Choroid plexus epithelial cell (primary cell): ENCODE results near the gene ARHGEF26.

Source experiments
- DNase-seq: peaks from one replicate; pipeline ENCODE4 v3.0.0-alpha.2; 2010; ENCODE audit warnings: low read depth
- H3K4me3 ChIP-seq: 2 replicates; pipeline ENCODE4 v1.5.1; 2011; ENCODE audit warnings: low read depth, mild to moderate bottlenecking, control low read depth, low read length, moderate library complexity
- TF ChIP-seq, protein P1 (sequence below): conservative IDR thresholded peaks from 2 replicates; pipeline ENCODE4 v1.5.1; 2011; ENCODE audit warnings: low read depth, mild to moderate bottlenecking, control low read depth, inconsistent platforms, low read length, moderate library complexity

The ARHGEF26 gene

GRCh38 chr3:154169796-154170110 is 48.6 kb downstream of the ARHGEF26 start:
- H3K4me3 ChIP-seq = no peak overlapping the region
- DNase-seq = no peak
- TF ChIP-seq, protein P1, sequence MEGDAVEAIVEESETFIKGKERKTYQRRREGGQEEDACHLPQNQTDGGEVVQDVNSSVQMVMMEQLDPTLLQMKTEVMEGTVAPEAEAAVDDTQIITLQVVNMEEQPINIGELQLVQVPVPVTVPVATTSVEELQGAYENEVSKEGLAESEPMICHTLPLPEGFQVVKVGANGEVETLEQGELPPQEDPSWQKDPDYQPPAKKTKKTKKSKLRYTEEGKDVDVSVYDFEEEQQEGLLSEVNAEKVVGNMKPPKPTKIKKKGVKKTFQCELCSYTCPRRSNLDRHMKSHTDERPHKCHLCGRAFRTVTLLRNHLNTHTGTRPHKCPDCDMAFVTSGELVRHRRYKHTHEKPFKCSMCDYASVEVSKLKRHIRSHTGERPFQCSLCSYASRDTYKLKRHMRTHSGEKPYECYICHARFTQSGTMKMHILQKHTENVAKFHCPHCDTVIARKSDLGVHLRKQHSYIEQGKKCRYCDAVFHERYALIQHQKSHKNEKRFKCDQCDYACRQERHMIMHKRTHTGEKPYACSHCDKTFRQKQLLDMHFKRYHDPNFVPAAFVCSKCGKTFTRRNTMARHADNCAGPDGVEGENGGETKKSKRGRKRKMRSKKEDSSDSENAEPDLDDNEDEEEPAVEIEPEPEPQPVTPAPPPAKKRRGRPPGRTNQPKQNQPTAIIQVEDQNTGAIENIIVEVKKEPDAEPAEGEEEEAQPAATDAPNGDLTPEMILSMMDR = no peak

- no peak overlapping the region for H3K4me3 ChIP-seq
- TF ChIP-seq, protein P1 = no peak
- DNase-seq = no peak
Observed at GRCh38 chr3:154170300-154170699, 49.1 kb downstream of the ARHGEF26 start.

DNA sequence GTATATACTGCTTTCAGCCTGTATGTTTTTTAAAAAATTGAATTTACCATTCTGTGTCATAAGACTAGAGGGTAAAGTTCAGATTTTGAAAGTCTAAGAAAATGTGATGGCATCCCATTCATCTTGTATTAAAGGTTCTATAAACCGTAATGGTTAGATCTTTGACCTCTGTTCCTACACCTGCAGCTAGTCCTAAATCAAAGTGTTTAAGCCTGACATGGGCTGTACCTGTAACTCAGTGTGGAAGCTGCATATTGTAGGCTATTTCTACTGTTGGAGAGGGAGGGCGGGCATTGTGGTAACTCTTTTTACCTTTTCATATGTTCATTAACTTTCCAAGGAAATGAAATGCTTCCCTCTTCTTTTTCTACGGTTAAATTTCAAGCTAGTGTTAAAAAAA is 53.9 kb downstream of the ARHGEF26 start:
- TF ChIP-seq, protein P1 = no peak
- H3K4me3 ChIP-seq = no peak overlapping the region
- DNase-seq = no peak

GRCh38 chr3:154176036-154176435 is 54.8 kb downstream of the ARHGEF26 start:
- H3K4me3 ChIP-seq = no peak overlapping the region
- no peak for DNase-seq
- TF ChIP-seq, protein P1 = no peak

GRCh38 chr3:154177406-154177805 is 56.2 kb downstream of the ARHGEF26 start:
- no peak for DNase-seq
- TF ChIP-seq, protein P1 = no peak

GRCh38 chr3:154178172-154178571 is 57.0 kb downstream of the ARHGEF26 start:
- DNase-seq = no peak
- TF ChIP-seq, protein P1 = no peak
- H3K4me3 ChIP-seq = no peak overlapping the region

More at GRCh38 chr3:154177406-154177805, 56.2 kb downstream of the ARHGEF26 start:
- no peak overlapping the region for H3K4me3 ChIP-seq

- TF ChIP-seq, protein P1 = no peak
- DNase-seq = peak; percentile 25
- H3K4me3 ChIP-seq = no peak overlapping the region
Observed at GRCh38 chr3:154180836-154181691, 59.9 kb downstream of the ARHGEF26 start.
